Activated T-cell treated with anti-CD3 and anti-CD28 coated beads, Interleukin-2, amount 50 U/mL, for 1 hour (primary cell): ENCODE results near the gene MTR.

Source experiments
- DNase-seq: peaks from one replicate; pipeline ENCODE4 v3.0.0-alpha.2; 2020

The MTR gene

DNA sequence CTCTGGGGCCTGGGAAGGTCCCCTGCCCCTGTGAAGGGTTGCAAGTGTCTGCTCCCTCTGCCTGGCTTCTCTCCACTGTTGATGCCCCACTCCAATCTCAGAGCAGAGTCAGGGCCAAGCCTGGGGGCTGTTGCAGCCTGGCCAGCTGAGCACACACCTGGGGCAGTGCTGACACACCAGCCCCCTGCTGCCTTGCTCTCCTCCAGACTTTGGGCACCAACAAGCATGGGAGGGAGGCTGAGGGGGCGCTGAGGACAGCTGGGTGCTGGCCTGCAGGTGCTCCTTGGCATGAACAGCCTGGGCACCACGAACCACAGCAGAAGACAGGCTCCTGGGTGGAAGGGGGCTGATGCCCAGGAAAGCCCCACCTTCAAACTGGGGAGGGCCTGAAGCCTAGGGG, 9.6 kb upstream of the MTR start:
- DNase-seq: no peak

GRCh38 chr1:236786453-236786852, 8.6 kb upstream of the MTR start:
- no peak for DNase-seq

DNA sequence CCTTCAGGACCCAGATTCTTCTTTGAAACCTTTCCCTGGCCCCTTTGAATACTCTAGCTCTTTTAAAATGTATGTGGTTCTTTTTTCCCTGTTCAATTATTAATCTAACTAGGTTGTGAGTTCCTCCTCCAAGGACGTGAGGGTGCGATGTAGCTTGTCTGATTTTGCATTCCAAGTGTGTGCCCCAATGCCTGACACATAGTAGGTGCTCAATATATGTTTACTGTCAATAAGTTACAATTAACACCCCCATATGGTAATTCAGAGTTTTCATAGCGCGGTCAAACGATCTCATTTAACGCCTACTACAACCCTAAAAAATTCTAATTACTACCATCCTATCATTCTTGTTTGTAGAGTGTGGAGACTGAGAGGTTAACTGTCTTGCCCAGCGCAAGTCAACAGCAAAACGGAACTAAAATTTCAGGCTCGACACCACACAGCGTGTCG, 482 bp upstream of the MTR start:
- no peak for DNase-seq

DNA sequence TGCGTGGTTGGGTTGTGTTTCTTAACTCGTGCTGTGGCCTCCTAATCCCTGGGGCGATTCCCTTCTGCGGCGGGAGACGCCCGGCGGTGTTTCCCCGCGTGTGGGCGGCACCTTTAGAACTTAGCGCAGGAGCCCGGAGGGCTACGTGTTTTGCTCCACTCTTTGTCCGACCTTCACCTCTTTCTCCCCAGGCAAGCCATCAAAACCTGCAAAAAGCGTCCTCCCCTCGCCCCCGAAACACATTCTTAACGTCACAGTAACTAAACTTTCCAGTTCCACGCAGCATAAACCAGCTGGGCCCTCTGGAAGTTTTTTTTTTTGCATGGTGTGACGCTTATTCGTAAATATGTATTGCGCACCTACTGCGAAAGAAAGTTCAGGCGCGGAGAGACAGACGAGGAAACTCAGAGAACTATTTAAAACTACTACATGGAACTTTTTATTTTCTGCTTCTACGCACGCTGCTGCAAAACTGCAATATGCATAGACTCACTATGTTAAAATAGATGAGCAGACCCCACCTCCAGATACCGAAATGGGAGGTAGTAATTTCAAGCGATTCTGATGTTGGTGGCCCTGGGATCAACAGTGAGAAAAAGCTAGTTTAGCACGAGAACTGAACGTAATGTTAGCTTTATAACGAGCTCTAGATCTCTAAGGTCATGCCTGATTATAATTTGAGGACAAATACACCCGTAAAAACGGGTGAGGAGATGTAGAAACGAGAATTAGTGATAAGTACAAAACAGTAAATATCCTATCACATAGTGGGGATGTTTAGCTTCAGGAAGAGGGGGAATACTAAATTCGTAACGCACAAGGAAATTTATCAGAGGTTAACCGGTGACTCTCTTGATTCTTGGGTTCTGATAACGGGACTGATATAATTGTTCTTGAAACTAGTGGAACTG, 920 bp downstream of the MTR start:
- no peak for DNase-seq

GRCh38 chr1:236799001-236799400, 3.9 kb downstream of the MTR start:
- no peak for DNase-seq

GRCh38 chr1:236800002-236800620, 5.0 kb downstream of the MTR start:
- no peak for DNase-seq

GRCh38 chr1:236800623-236801022, 5.5 kb downstream of the MTR start:
- DNase-seq: no peak

- DNase-seq: no peak
Observed at GRCh38 chr1:236802264-236802663, 7.2 kb downstream of the MTR start.

GRCh38 chr1:236806634-236807033, 11.5 kb downstream of the MTR start:
- no peak for DNase-seq

- DNase-seq: no peak
Observed at GRCh38 chr1:236808005-236808404, 12.9 kb downstream of the MTR start.

GRCh38 chr1:236808564-236809130, 13.6 kb downstream of the MTR start:
- DNase-seq: no peak

- DNase-seq: no peak
Observed at GRCh38 chr1:236809148-236809547, 14.1 kb downstream of the MTR start.

GRCh38 chr1:236810018-236810417, 14.9 kb downstream of the MTR start:
- no peak for DNase-seq

DNA sequence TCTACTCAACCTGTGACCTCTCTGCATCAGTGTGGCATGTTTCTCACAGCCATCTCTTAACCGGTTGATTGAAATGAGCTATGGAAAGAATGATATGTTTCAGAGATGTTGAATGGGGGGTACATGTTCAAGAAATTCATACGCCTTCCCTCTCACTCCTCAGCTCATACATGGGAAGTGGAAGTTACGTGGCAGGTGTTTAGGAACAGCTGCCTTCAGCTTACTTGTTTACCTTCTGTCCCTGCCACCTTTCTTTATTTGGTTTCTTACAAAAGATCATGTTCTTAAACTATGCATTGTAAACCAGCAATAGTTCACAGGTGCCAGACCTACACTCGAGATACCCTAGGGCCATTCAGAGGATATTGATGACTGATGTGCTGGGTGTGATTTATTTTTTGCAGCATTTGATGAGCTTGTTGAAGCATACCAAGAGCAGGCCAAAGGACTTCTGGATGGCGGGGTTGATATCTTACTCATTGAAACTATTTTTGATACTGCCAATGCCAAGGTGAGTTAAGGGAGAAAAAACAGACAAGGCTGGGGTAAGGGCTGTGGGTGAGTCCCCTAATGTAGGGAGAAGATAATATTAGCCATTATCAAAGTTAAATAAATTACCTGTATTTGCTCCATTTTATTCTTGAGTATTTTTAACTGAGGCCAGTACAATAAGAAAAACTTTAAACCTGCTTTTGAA, 17.4 kb downstream of the MTR start:
- DNase-seq: no peak

DNA sequence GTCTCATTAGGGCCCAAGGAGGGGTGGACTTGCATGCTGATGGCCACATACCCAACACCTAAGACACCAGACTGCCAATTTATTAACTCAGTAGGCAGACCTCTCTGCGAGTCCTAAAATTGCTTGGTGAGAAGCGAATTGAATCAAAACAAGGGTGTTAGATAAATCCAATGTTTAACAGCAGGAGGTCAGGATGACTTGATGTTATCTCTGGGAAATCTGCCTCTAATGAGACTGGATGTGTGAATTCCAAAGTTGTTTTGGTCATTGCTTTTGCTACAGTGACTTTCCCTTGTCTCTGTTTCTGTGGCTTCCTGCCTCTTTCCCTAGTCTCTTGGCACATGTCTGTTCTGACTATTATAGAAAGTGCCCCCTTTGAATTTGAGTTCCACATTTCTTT, 20.8 kb downstream of the MTR start:
- DNase-seq: no peak

DNA sequence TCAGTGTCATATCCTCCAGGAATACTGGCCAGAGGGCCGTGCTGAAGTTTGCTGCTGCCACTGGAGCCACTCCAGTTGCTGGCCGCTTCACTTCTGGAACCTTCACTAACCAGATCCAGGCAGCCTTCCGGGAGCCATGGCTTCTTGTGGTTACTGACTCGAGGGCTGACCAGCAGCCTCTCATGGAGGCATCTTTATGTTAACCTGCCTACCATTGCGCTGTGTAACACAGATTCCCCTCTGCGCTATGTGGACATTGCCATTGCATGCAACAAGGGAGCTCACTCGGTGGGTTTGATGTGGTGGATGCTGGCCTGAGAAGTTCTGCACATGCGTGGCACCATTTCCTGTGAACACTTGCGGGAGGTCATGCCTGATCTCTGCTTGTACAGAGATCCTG, 24.8 kb downstream of the MTR start:
- DNase-seq: no peak

GRCh38 chr1:236821091-236821627, 26.1 kb downstream of the MTR start:
- DNase-seq: no peak

- DNase-seq: no peak
Observed at GRCh38 chr1:236823559-236823958, 28.5 kb downstream of the MTR start.

GRCh38 chr1:236829085-236829484, 34.0 kb downstream of the MTR start:
- no peak for DNase-seq

- DNase-seq: no peak
Observed at GRCh38 chr1:236830116-236830515, 35.0 kb downstream of the MTR start.

DNA sequence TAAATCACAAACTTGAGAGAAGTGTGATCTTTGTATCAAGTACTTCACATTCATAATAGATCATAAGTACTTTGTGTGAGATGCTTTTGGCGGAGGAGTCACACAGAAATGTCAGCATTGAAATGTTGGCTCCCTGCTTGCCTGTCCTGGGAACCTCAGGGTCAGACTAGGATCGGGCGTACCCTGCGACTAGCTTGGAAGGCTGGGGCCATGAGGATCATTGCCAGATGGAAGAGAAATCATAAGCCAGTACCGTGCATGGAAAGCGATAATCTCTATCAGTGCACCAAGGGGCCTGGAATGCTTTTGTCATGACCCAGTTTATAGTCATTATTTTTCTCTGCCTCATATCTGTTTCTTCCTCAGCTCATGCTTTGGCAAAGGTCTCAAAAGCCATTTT, 35.5 kb downstream of the MTR start:
- no peak for DNase-seq

- no peak for DNase-seq
Observed at GRCh38 chr1:236833575-236833974, 38.5 kb downstream of the MTR start.

GRCh38 chr1:236834876-236835275, 39.8 kb downstream of the MTR start:
- DNase-seq: no peak
